ENCODE data around the gene PLPP3. TPM values are rescaled to one million over a fixed set of nuclear protein-coding genes. Genes with fewer than 3 reads are reported as not detected.

Gene PLPP3
- total and polyA plus RNA-seq, 2 of the 8 experiments (the other 6 are each of a cell fraction or from before 2014, with no cell fraction given): 33.2 to 42.0 TPM

DNA sequence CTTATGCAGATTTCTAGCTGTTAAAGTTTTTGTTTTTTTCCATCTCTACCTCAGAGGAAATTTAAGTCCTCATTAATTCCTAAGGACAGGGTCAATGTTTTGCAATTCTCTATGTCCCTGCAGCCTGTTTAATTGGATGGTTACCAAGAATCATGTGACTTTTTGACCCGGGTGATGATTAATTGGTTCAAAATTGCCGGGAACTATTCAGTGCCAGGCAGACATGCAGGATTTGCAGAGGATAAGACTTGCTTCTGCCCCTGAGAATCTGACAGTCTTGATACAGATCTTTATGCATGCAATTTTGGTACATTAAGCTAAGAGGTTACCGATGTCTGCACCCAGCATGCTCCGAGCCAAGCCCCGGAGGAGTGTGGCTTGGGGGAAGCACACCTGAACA lies 87.9 kb downstream of the PLPP3 start:
- H4K8ac ChIP-seq (ENCODE audit: extremely low read depth, insufficient read depth, low read length): no peak overlapping the region
- no peak overlapping the region for H4K5ac ChIP-seq (ENCODE audit: insufficient read length, low read depth, low read length)
- H3K27ac ChIP-seq (ENCODE audit: low read depth, low read length): no peak overlapping the region
- no peak overlapping the region for H2BK120ac ChIP-seq (replicated peaks; ENCODE audit: low read depth, low read length)
- H3K14ac ChIP-seq (ENCODE audit: insufficient read length): no peak overlapping the region
- H2BK5ac ChIP-seq (ENCODE audit: low read depth, low read length): no peak overlapping the region
- peaks cover 7 to 31% (median 9%) of the 10 kb centered on the region in 4 experiments; a peak in 7 of 8 replicates for H3K36me3 ChIP-seq (ENCODE audit: control insufficient read depth in 2 of 4, insufficient read depth in 4 of 4, low read length in 3 of 4)
- no peak overlapping the region; a peak in 1 of 7 replicates for H3K9ac ChIP-seq (replicated peaks in 1 of 4; ENCODE audit: extremely low read depth in 1 of 4, low read depth in 3 of 4, low read length in 3 of 4)
- H2AFZ ChIP-seq (ENCODE audit: low read length): no peak overlapping the region
- H3K23me2 ChIP-seq (ENCODE audit: low read depth, low read length): no peaks in the 10 kb centered on the region; the same call in 1 of the 2 replicates
- no peak overlapping the region for H3K23ac ChIP-seq (ENCODE audit: insufficient read length)
- WGBS, 2 experiments (ENCODE audit: extremely low coverage in 1 of 2, insufficient coverage in 1 of 2, insufficient read length in 1 of 2, insufficient replicate concordance in 2 of 2, low coverage in 1 of 2, low lambda C conversion rate in 2 of 2, missing lambda C conversion rate in 1 of 2): 87% methylated on average over 5 of the region's 5 CpGs; no CpG with 5 or more reads in 1 of the 2 experiments
- H3K79me1 ChIP-seq (ENCODE audit: low read depth, low read length): no peaks in the 10 kb centered on the region; the same call in 1 of the 2 replicates
- no peak overlapping the region for H3K56ac ChIP-seq (replicated peaks; ENCODE audit: insufficient read length, low read depth, low read length)
- no peak overlapping the region for H3K18ac ChIP-seq (ENCODE audit: extremely low read depth, low read length)
- H3K9me3 ChIP-seq (ENCODE audit: insufficient read depth in 2 of 2, low read depth in 1 of 2, low read length in 1 of 2): no peaks in the 10 kb centered on the region
- H4K91ac ChIP-seq (replicated peaks; ENCODE audit: insufficient read length, low read length): no peak overlapping the region
- no peak overlapping the region for H2AK5ac ChIP-seq (ENCODE audit: low read depth, low read length)
- peaks cover 0 to 6% (median 4%) of the 10 kb centered on the region in 4 experiments; a peak in 5 of 7 replicates for H3K4me1 ChIP-seq (replicated peaks in 1 of 4; ENCODE audit: control insufficient read depth in 3 of 4, insufficient read depth in 4 of 4, low read length in 3 of 4)
- H2BK15ac ChIP-seq (ENCODE audit: low read length): no peak overlapping the region
- ChIA-PET POLR2A (ENCODE audit: partially characterized antibody) (interaction anchor here (0.7 to 1.5 kb wide), 7 partner anchors 9 to 82 kb away, joined by 3 to 4 read pairs (median 3); no protein-coding TSS in a partner anchor), CTCF (ENCODE audit: partially characterized antibody) (interaction anchor here (1.0 to 1.4 kb wide), 6 partner anchors 11 to 93 kb away, joined by 3 to 4 read pairs (median 3); partner anchors contain the start of gene PLPP3)
- no peak for DNase-seq (ENCODE audit: low read depth in 1 of 2, low spot score in 2 of 2)
- H3K4ac ChIP-seq (replicated peaks; ENCODE audit: insufficient read length, low read depth, low read length): no peak overlapping the region
- H3K27me3 ChIP-seq (replicated peaks in 1 of 4; ENCODE audit: control insufficient read depth in 3 of 4, extremely low read depth in 1 of 4, insufficient read depth in 3 of 4, low read length in 3 of 4): no peaks in the 10 kb centered on the region
- no peak overlapping the region for H3K4me3 ChIP-seq (ENCODE audit: extremely low read depth in 1 of 4, insufficient read depth in 2 of 4, low read depth in 3 of 4, low read length in 4 of 4)
- H2BK20ac ChIP-seq (ENCODE audit: low read length): no peak overlapping the region
- peaks cover 0 to 2% of the 10 kb centered on the region in 2 experiments for H4K20me1 ChIP-seq (replicated peaks in 1 of 2; ENCODE audit: control insufficient read depth in 1 of 2, insufficient read depth in 2 of 2, low read length in 2 of 2)
- no peaks in the 10 kb centered on the region for H3K79me2 ChIP-seq (ENCODE audit: control insufficient read depth in 1 of 2, insufficient read depth in 2 of 2, low read length in 2 of 2)
- H3K4me2 ChIP-seq (ENCODE audit: insufficient read depth in 1 of 2, low read depth in 2 of 2, low read length in 2 of 2): no peak overlapping the region
- FAIRE-seq: no peak
- no peak overlapping the region for H2BK12ac ChIP-seq (ENCODE audit: low read depth, low read length)
- TF ChIP-seq TEAD4 (IDR thresholded peaks at IDR 0.05; ENCODE audit: low read depth, low read length): no peak
- no peak for TF ChIP-seq SIRT6 (IDR thresholded peaks at IDR 0.05; ENCODE audit: low read length)

All from H1 (cell line).